Measurements from ENCODE around the gene DGCR8.

The DGCR8 gene

GRCh38 chr22:20127318-20127868 is 47.4 kb downstream of the DGCR8 start:
- peaks cover 7% of the 10 kb centered on the region; the same call in 1 of the 2 replicates for H3K4me1 ChIP-seq
- no peak for DNase-seq
- TF ChIP-seq CTCF (IDR thresholded peaks at IDR 0.05; ENCODE audit: low read depth, low read length), result no peak
- peaks cover 44% of the 10 kb centered on the region for H3K36me3 ChIP-seq
- H3K27me3 ChIP-seq, result no peaks in the 10 kb centered on the region
- H3K4me3 ChIP-seq (ENCODE audit: low read depth, low read length), result no peak overlapping the region
- no peaks in the 10 kb centered on the region for H3K9me3 ChIP-seq

GRCh38 chr22:20127869-20128618 is 48.0 kb downstream of the DGCR8 start:
- Histone ChIP-seq H3K36me3 (peaks cover 43% of the 10 kb centered on the region), H3K27me3 (no peaks in the 10 kb centered on the region), H3K4me1 (peaks cover 7% of the 10 kb centered on the region), H3K4me3 (ENCODE audit: low read depth, low read length) (no peak overlapping the region), H3K9me3 (no peaks in the 10 kb centered on the region)
- DNase-seq, result no peak
- no peak for TF ChIP-seq CTCF (IDR thresholded peaks at IDR 0.05; ENCODE audit: low read depth, low read length)

GRCh38 chr22:20128619-20128901 is 48.5 kb downstream of the DGCR8 start:
- DNase-seq, result no peak
- peaks cover 7% of the 10 kb centered on the region for H3K4me1 ChIP-seq
- H3K36me3 ChIP-seq, result peaks cover 42% of the 10 kb centered on the region
- H3K4me3 ChIP-seq (ENCODE audit: low read depth, low read length), result no peak overlapping the region
- H3K9me3 ChIP-seq, result no peaks in the 10 kb centered on the region
- TF ChIP-seq CTCF (IDR thresholded peaks at IDR 0.05; ENCODE audit: low read depth, low read length), result no peak
- no peaks in the 10 kb centered on the region for H3K27me3 ChIP-seq

GRCh38 chr22:20128902-20129746 is 49.1 kb downstream of the DGCR8 start:
- Histone ChIP-seq H3K9me3 (no peaks in the 10 kb centered on the region), H3K27me3 (no peaks in the 10 kb centered on the region), H3K4me1 (peaks cover 7% of the 10 kb centered on the region), H3K36me3 (peaks cover 36% of the 10 kb centered on the region), H3K4me3 (ENCODE audit: low read depth, low read length) (no peak overlapping the region)
- DNase-seq, result peak; percentile 74
- peak; percentile 79 for TF ChIP-seq CTCF (IDR thresholded peaks at IDR 0.05; ENCODE audit: low read depth, low read length)

GRCh38 chr22:20129747-20130014 is 49.6 kb downstream of the DGCR8 start:
- no peak for DNase-seq
- no peak for TF ChIP-seq CTCF (IDR thresholded peaks at IDR 0.05; ENCODE audit: low read depth, low read length)

GRCh38 chr22:20130319-20130718 is 50.3 kb downstream of the DGCR8 start:
- Histone ChIP-seq H3K4me3 (ENCODE audit: low read depth, low read length) (no peak overlapping the region), H3K4me1 (peaks cover 12% of the 10 kb centered on the region), H3K27me3 (no peaks in the 10 kb centered on the region), H3K36me3 (peaks cover 24% of the 10 kb centered on the region), H3K9me3 (no peaks in the 10 kb centered on the region)
- peak; percentile 13; the same call in 1 of the 2 replicates for TF ChIP-seq CTCF (IDR thresholded peaks at IDR 0.05; ENCODE audit: low read depth, low read length)
- no peak for DNase-seq

More at GRCh38 chr22:20129747-20130014, 49.6 kb downstream of the DGCR8 start:
- peaks cover 7% of the 10 kb centered on the region for H3K4me1 ChIP-seq
- peaks cover 30% of the 10 kb centered on the region for H3K36me3 ChIP-seq
- no peak overlapping the region for H3K4me3 ChIP-seq (ENCODE audit: low read depth, low read length)
- no peaks in the 10 kb centered on the region for H3K9me3 ChIP-seq
- no peaks in the 10 kb centered on the region for H3K27me3 ChIP-seq
